Esophagus squamous epithelium (tissue), 5 donors: ENCODE data around the gene PVRIG. TPM values are rescaled to one million over a fixed set of nuclear protein-coding genes. Genes with fewer than 3 reads are reported as not detected.
"Not testable (repeated sequence)": the region's sequence is repeated elsewhere in the genome, so short reads cannot be mapped to it uniquely, and the experiment has no call there.

Source experiments
- DNase-seq: peaks from one replicate; lab custom pipeline; 2025; lab: John Stamatoyannopoulos, UW
- H3K27ac ChIP-seq, 4 donors: fragments of 200-600 bp; sonication (generic); one replicate each; pipeline ENCODE4 v1.5.1; 2016 to 2019; ENCODE audit warnings: mild to moderate bottlenecking in 1 of 4
- H3K27me3 ChIP-seq, 4 donors: fragments of 200-600 bp; sonication (generic); 1 replicate in 3 of 4; 2 replicates in 1 of 4; pipeline versions ENCODE4 v1.5.1 to v1.6.0; 2017 to 2021; ENCODE audit warnings: antibody characterized with exemption in 1 of 4
- H3K36me3 ChIP-seq, 3 donors: fragments of 200-600 bp; sonication (generic); one replicate each; pipeline ENCODE4 v1.5.1; 2016 to 2019
- H3K4me1 ChIP-seq, 3 donors: fragments of 200-600 bp; sonication (generic); one replicate each; pipeline ENCODE4 v1.5.1; 2017 to 2019
- H3K4me3 ChIP-seq, 4 donors: fragments of 200-600 bp; sonication (generic); 1 replicate in 3 of 4; 2 replicates in 1 of 4; pipeline ENCODE4 v1.5.1; 2016 to 2019; ENCODE audit warnings: mild to moderate bottlenecking in 2 of 4, moderate library complexity in 1 of 4
- H3K9me3 ChIP-seq, 3 donors: fragments of 200-600 bp; sonication (generic); one replicate each; pipeline ENCODE4 v1.5.1; 2016 to 2019
- CTCF ChIP-seq, 6 experiments: fragments of 450-650 bp in 4 of 6; fragments of 200-600 bp in 2 of 6; sonication (generic) in 2 of 6; IDR thresholded peaks; one replicate each; pipeline ENCODE4 v1.5.1; 2016 to 2019; ENCODE audit warnings: antibody characterized with exemption in 6 of 6, mild to moderate bottlenecking in 4 of 6, moderate library complexity in 4 of 6
- POLR2A ChIP-seq, 4 donors: fragments of 450-650 bp; IDR thresholded peaks; one replicate each; pipeline ENCODE4 v1.6.1; 2017; ENCODE audit warnings: antibody characterized with exemption in 4 of 4, mild to moderate bottlenecking in 4 of 4, moderate library complexity in 3 of 4
- WGBS, 2 donors: methylation state at CpG; one replicate each; pipeline ENCODE4 v1.1.5; 2018; 5-methylcytosine and 5-hydroxymethylcytosine counted together
- intact Hi-C: fragments of 100-400 bp; cut with DNase I; formaldehyde crosslinking; loops from one replicate; pipeline ENCODE4 v1.15.0; 2022
- total RNA-seq, 4 donors: library from RNA; depleted of rRNA; stranded (reverse); fragments of >200 nt; gene quantifications; one replicate each; pipeline ENCODE4 v1.1.0, GENCODE V29; 2016
- donor health status: DM: yes; HTN: yes; CAD: no.

The PVRIG gene
- total RNA-seq = under 1 TPM; 0.26 to 0.99 (median 0.67) TPM

GRCh38 chr7:100219801-100220585 lies at the start of gene PVRIG:
TSS of gene PVRIG (plus strand) at chr7:100219949. CDS start at chr7:100219971, 22 bp downstream.
- WGBS, 2 donors = 60 to 90% methylated on average over 3 to 7 of the region's 27 CpGs
- peak in 1 of 4 donors; percentile 46 for TF ChIP-seq POLR2A (IDR thresholded peaks at IDR 0.05)
- DNase-seq, H3K27me3 ChIP-seq, intact Hi-C loops, H3K9me3 ChIP-seq, H3K4me1 ChIP-seq: not testable (repeated sequence)
- Histone ChIP-seq H3K36me3 (peaks cover 0 to 38% (median 0%) of the 10 kb centered on the region in 3 donors), H3K4me3 (peak within 1 kb of the TSS in 3 of 4 donors; percentile 16 to 46 (median 35)), H3K27ac (peak within 1 kb of the TSS; percentile 51 to 79 (median 66))

- no peak for TF ChIP-seq CTCF (IDR thresholded peaks at IDR 0.05)
- TF ChIP-seq POLR2A (IDR thresholded peaks at IDR 0.05) = no peak
- Histone ChIP-seq H3K27me3 (peaks cover 0 to 27% (median 0%) of the 10 kb centered on the region in 4 donors), H3K27ac (no peak overlapping the region), H3K4me1 (peaks cover 25 to 50% (median 27%) of the 10 kb centered on the region in 3 donors), H3K36me3 (no peaks in the 10 kb centered on the region), H3K9me3 (no peaks in the 10 kb centered on the region), H3K4me3 (no peak overlapping the region)
- intact Hi-C loops = no loop called here
- DNase-seq = no peak
- WGBS, 2 donors = 87 to 88% methylated on average over 10 to 11 of the region's 11 CpGs
Observed at GRCh38 chr7:100170101-100170897, 49.5 kb upstream of the PVRIG start.

GRCh38 chr7:100171087-100171681 lies 48.6 kb upstream of the PVRIG start:
- DNase-seq = no peak
- H3K27ac ChIP-seq = no peak overlapping the region
- H3K9me3 ChIP-seq = no peaks in the 10 kb centered on the region
- peak overlapping the region; percentile 34 to 72 (median 47) for H3K4me3 ChIP-seq
- intact Hi-C loops = no loop called here
- 10 to 71% methylated on average over 1 to 2 of the region's 61 CpGs for WGBS, 2 donors
- peaks cover 0 to 27% (median 0%) of the 10 kb centered on the region in 4 donors for H3K27me3 ChIP-seq
- no peak for TF ChIP-seq CTCF (IDR thresholded peaks at IDR 0.05)
- no peak for TF ChIP-seq POLR2A (IDR thresholded peaks at IDR 0.05)
- no peaks in the 10 kb centered on the region for H3K36me3 ChIP-seq
- peaks cover 25 to 51% (median 27%) of the 10 kb centered on the region in 3 donors for H3K4me1 ChIP-seq

- intact Hi-C loops = no loop called here
Observed at GRCh38 chr7:100171840-100172239, 47.9 kb upstream of the PVRIG start.

More at GRCh38 chr7:100171840-100172239, 47.9 kb upstream of the PVRIG start:
- Histone ChIP-seq H3K27me3 (peaks cover 0 to 27% (median 0%) of the 10 kb centered on the region in 4 donors), H3K4me3 (peak overlapping the region; percentile 34 to 72 (median 47)), H3K27ac (no peak overlapping the region), H3K36me3 (no peaks in the 10 kb centered on the region), H3K4me1 (peaks cover 27 to 51% (median 27%) of the 10 kb centered on the region in 3 donors), H3K9me3 (no peaks in the 10 kb centered on the region)
- no peak for DNase-seq
- no peak for TF ChIP-seq POLR2A (IDR thresholded peaks at IDR 0.05)
- TF ChIP-seq CTCF (IDR thresholded peaks at IDR 0.05) = no peak
- 10% methylated on average over 2 of the region's 22 CpGs; no CpG with 5 or more reads in 1 of the 2 donors for WGBS, 2 donors
